H1 (cell line): ENCODE measurements around the gene POLN. TPM values are rescaled to one million over a fixed set of nuclear protein-coding genes. Genes with fewer than 3 reads are reported as not detected.

Source experiments
- CBX5 ChIP-seq: fragments of 300-800, 300-1000 bp; sonication (generic); IDR thresholded peaks from 2 replicates; pipeline ENCODE4 v1.7.1; 2016; ENCODE audit warnings: antibody characterized with exemption, low read length, low read depth
- CBX8 ChIP-seq: fragments of 300-800, 300-1000 bp; sonication (generic); IDR thresholded peaks from 2 replicates; pipeline ENCODE4 v1.7.1; 2016; ENCODE audit warnings: low read depth, low read length, borderline replicate concordance
- CHD2 ChIP-seq: IDR thresholded peaks from 2 replicates; pipeline ENCODE4 v1.6.1; 2012; ENCODE audit warnings: low read length, improper control_type of control experiment
- SP2 ChIP-seq: IDR thresholded peaks from 2 replicates; pipeline ENCODE4 v1.6.1; 2012; ENCODE audit warnings: mild to moderate bottlenecking, low read length, inconsistent platforms
- polyA plus RNA-seq, 7 experiments: library from polyadenylated mRNA; depleted of rRNA in 3 of 7; stranded (reverse) in 5 of 7; unstranded in 2 of 7; fragments of >200 nt in 5 of 7; fragments of 200-250 nt in 2 of 7; gene quantifications; 1 replicate in 5 of 7; 2 replicates in 1 of 7; 4 replicates in 1 of 7; pipeline versions ENCODE4 v1.2.1 to v1.2.3, GENCODE V29; 2011 to 2013; ENCODE audit warnings: missing spikeins in 2 of 7, mixed read lengths in 2 of 7
- total RNA-seq: library from RNA; stranded (reverse); fragmentation: NEBNext Ultra II Directional; extraction: Animal tissue kit (Norgen Biotek cat#: 25700); gene quantifications from 2 replicates; pipeline ENCODE4 v1.2.1, GENCODE V29; 2021

Gene POLN
- total and polyA plus RNA-seq, 2 of the 8 experiments (the other 6 are each of a cell fraction or from before 2014, with no cell fraction given), result 0.98 to 1.5 TPM

GRCh38 chr4:2289955-2290333, 48.0 kb upstream of the POLN start (continued):
- no peak for TF ChIP-seq SP2
- no peak for TF ChIP-seq CBX8
- no peak for TF ChIP-seq CBX5
- no peak for TF ChIP-seq CHD2
- TF ChIP-seq, all 59 proteins: peak for 0
